Fibroblast of skin of left quadriceps (primary cell): ENCODE data around the gene FYTTD1.
"Not testable (repeated sequence)": the region's sequence is repeated elsewhere in the genome, so short reads cannot be mapped to it uniquely, and the experiment has no call there.

Experiments
- DNase-seq, 2 experiments: peaks; one replicate each; pipeline ENCODE4 v3.0.0-alpha.2; 2013; ENCODE audit warnings: low read depth in 2 of 2

FYTTD1 gene

GRCh38 chr3:197749601-197750395, at the start of gene FYTTD1:
Gene FYTTD1 (plus strand): TSS chr3:197749883. CDS start chr3:197749972, 89 bp downstream.
- peak; percentile 64 to 66 for DNase-seq

DNA sequence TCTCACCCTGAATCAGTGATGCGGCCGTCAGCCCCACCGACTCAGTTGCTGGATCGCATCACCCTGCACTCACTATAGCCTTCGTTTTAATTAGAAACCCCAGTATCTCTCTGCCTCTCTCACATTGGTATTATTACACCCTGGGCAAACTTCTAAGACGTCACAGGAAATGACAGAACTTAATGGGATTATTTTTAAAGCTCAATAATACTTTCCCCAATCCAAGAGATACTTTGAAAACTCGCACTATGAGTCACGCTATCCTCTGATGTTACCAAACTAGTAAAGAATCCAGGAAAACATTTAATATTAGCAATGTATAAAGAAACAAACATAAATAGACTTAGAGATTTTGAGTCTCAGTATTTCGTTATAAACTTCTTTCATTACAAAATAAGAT, 49.6 kb upstream of the FYTTD1 start:
- DNase-seq = no peak

GRCh38 chr3:197701841-197702240, 47.8 kb upstream of the FYTTD1 start:
- DNase-seq = no peak

DNA sequence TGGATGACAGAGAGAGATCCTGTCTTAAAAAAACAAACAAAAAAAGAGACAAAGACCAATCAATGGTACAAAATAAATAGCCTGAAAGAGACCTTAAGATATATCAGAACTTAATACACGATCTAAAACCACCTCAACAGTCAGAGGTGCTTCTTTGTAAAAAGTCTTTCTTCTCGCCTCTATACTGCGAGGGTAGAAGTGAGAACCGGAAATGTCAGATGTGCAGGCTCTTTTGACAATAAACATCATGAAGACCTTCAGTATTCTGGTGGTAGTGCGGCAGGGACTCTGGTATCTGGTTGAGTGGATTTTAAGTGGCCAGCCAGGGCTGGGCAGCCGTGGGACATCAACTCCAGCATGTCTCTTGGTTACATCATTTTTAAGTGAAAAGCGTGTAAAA, 43.0 kb upstream of the FYTTD1 start:
- DNase-seq = no peak

DNA sequence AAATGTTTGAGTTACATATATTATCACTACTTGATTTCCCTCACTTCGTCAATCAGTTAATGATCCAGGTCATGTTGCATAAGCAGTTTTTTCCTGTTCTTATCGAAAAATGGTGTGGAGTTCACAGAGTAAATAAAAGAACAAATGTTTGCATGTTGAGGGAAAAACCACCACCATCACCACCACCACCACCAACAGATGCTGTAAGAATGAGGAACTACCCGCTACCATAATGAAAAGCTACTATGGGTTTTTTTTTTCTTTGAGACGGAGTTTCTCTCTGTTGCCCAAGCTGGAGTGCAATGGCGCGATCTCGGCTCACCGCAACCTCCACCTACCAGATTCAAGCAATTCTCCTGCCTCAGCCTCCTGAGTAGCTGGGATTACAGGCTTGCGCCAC, 40.5 kb upstream of the FYTTD1 start:
- no peak for DNase-seq

GRCh38 chr3:197710965-197711364, 38.7 kb upstream of the FYTTD1 start:
- DNase-seq = not testable (repeated sequence)

GRCh38 chr3:197711973-197712707, 37.5 kb upstream of the FYTTD1 start:
- peak; percentile 94 for DNase-seq

DNA sequence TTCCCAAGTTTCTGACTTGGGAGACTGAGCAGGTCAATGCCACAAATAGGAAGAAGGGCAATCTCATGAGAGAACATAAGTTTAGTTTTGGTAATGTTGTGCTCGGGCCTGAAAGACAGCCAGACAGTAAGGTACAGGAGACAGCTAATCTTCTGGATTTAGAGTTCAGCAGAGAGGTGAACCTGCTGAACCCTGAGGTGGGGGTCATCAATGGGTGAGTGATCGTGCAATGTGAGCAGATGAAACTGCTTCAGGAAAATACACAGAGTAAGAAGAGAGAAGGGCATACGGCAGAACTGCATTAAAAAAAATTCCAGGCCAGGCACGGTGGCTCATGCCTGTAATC, 36.2 kb upstream of the FYTTD1 start:
- DNase-seq = no peak

- no peak for DNase-seq
These were observed 35.4 kb upstream of the FYTTD1 start for GRCh38 chr3:197714251-197714650.

DNA sequence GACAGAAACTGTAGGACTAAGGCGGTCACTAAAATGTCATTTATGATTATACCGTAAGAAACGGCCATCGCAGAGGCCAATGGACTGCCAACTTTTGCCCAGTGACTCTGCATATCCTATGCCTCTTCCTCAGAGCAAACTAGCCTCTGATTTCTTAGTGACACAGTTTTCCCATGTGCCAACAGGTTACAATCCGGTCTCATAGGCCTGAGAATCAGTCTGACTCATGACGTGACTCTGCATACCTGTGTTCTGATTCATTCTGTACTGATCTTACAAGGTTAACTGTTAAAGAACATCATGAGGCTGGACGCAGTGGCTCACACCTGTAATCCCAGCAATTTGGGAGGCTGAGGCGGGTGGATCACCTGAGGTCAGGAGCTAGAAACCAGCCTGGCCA, 30.8 kb upstream of the FYTTD1 start:
- no peak for DNase-seq

DNA sequence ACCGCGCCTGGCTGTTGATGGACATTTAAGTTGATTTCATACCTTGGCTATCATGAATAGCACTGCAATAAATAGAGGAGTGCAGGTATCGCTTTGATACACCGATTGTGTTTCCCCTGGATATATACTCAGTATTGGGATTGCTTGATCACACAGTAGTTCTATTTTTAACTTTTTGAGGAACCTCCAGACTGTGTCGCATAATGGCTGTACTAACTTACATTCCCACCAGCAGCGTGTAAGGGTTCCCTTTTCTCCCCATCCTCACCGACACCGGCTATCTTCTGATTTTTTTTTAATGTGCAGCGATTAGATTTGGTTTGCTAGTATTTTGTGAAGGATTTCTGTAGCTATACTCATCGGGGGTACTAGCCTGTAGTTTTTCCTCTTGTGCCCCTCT, 29.0 kb upstream of the FYTTD1 start:
- no peak for DNase-seq

- no peak for DNase-seq
These were observed 26.9 kb upstream of the FYTTD1 start for GRCh38 chr3:197722734-197723133.

- not testable (repeated sequence) for DNase-seq
These were observed 21.8 kb upstream of the FYTTD1 start for GRCh38 chr3:197727878-197728277.

DNA sequence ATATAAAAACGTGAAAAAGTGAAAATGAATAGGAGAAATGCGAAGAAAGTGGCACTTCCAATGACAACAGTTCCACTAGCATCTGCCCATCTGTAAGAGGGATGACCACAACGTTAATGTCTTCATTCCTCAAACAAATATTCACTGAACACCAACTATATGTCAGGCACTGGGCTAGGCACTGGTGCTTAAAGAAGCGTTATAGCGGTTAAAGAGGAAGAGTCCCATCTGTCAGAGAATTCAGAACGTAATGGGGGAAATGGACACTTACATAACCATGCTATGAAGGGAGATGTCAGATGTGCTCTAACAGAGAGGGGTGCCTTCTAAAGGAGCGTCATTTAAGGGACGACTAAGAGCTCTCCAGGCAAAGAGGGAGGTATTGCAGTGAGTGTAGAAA, 21.2 kb upstream of the FYTTD1 start:
- no peak for DNase-seq

- no peak for DNase-seq
These were observed 19.5 kb upstream of the FYTTD1 start for GRCh38 chr3:197730200-197730599.

DNA sequence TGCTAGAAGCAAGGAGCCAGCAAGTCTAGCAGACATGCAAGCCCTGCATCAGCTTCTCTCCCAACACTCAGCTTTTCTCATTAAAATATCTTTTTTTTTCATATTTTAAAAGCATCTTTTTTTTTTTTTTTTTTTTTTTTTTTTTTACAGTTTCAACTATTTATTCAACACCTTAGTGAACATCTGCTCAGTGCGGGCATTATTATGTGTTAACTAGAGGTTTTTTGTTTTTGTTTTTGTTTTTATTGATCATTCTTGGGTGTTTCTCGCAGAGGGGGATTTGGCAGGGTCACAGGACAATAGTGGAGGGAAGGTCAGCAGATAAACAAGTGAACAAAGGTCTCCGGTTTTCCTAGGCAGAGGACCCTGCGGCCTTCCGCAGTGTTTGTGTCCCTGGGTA, 18.9 kb upstream of the FYTTD1 start:
- DNase-seq = not testable (repeated sequence)

GRCh38 chr3:197731483-197731882, 18.2 kb upstream of the FYTTD1 start:
- not testable (repeated sequence) for DNase-seq

DNA sequence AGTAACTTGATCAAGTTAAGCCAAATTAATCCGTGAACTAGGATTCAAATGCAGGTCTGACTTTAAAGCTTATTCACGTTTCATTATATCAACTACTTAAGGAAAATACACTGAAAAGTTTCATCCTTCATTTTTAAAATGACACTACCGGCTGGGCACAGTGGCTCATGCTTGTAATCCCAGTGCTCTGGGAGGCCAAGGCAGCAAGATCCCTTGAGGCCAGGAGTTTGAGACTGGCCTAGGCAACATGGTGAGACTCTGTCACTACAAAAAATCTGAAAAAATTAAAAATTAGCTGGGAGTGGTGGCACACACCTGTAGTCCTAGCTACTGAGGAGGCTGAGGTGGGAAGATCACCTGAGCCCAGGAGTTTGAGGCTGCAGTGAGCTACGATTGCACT, 16.6 kb upstream of the FYTTD1 start:
- no peak for DNase-seq

GRCh38 chr3:197734667-197735318, 14.9 kb upstream of the FYTTD1 start:
- no peak for DNase-seq

DNA sequence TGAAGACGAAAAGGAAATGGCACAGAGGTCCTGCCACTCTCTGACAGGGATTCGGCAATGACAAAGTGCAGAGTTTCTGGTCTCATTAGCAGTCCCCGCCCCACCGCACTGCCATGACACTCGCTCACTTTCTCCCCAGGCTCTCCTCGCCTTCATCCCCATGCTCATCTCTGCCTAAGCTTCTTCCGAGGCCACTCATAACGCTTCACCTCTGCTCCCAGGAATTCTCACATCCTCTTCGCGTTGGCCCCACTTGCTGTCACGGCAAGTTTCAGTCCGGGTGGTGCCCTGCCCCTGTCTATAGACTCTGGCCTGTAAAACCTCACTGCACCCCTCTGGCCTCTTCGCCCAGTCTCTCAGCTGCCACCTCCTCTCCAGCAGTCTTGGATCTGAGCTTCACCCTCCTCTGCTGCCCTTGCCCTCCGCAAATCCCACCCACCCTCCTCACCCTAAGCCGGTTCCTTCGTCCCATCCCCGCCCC, 13.6 kb upstream of the FYTTD1 start:
- no peak for DNase-seq

DNA sequence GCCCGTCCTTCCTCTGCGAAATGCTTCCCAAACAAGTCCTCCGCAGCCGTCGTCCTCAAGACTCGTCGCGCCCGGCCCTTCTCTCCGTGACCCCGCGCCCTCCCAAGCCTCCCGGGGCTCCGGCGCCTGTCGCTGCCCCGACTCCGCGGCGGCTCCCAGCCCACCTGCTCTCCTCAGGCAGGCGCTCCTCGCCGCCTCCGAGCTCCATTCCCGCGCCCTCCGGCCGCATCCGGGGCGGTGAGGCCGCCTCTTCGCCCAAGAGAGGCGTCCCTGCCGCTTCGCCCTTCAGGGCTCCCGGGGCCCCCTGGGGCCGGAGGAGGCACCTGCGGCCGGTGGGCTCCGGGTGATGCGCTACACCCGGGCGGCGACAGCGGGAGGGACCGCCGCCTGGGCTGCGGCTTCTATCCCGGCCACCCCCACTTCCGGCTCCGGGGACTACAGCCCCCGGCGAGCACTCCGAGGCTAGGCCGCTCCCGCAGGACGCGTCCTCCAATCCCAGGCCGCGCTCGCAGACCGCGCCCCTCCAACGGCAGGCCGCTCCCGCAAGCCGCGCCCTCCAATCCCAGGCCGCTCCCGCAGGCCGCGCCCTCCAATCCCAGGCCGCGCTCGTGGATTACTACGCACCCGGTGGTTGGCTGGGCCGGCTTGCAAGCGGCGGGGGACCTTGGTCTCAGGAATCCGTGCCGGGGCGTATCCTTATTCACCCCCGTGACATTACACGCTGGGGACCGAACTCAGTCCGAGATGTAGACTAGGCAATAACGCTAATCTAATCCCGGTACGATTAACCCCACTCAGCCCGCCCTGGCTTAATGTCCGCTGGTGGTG, 13.0 kb upstream of the FYTTD1 start, which contains the start of gene RUBCN:
TSS of gene RUBCN (minus strand) at position 414 of the 828 bp plus-strand sequence. CDS start at position 229, 185 bp downstream.
- peak; percentile 82 to 83 for DNase-seq

- no peak for DNase-seq
These were observed 12.4 kb upstream of the FYTTD1 start for GRCh38 chr3:197737319-197737649.
